ENCODE measurements around the gene SYNDIG1.

The SYNDIG1 gene

DNA sequence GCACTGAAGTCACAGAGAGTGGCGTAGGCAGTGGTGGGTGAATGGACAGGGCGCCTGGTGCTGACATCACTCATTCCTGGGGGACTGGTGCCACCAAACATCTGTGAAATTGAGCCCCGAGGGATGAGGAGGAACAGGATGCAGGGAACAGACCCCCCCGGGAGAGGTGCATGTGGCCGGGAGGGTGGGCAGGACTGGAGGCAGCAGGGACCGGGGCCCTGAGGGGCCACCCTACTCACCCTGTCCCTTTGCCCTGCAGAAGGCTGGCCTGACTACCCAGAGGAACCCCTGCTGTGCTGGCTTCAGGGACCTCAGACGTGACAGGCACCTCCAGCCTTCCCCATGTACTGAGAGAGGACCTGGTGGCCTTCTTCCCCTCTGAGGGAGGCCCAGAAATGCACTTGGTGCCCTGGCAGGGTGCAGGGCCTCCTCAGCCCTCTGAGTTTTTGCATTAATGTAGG, 25.1 kb downstream of the SYNDIG1 start:
- H3K27ac ChIP-seq = no peak overlapping the region
- no peaks in the 10 kb centered on the region for H3K36me3 ChIP-seq
- H3K9me3 ChIP-seq = no peaks in the 10 kb centered on the region
- no peaks in the 10 kb centered on the region for H3K4me1 ChIP-seq (ENCODE audit: control insufficient read depth in 1 of 2, insufficient read depth in 1 of 2, low read depth in 1 of 2, low read length in 1 of 2)
- H3K4me3 ChIP-seq (ENCODE audit: low read depth in 1 of 2, low read length in 1 of 2) = no peak overlapping the region
- TF ChIP-seq CTCF (IDR thresholded peaks at IDR 0.05) = no peak
- no peaks in the 10 kb centered on the region for H3K27me3 ChIP-seq

DNA sequence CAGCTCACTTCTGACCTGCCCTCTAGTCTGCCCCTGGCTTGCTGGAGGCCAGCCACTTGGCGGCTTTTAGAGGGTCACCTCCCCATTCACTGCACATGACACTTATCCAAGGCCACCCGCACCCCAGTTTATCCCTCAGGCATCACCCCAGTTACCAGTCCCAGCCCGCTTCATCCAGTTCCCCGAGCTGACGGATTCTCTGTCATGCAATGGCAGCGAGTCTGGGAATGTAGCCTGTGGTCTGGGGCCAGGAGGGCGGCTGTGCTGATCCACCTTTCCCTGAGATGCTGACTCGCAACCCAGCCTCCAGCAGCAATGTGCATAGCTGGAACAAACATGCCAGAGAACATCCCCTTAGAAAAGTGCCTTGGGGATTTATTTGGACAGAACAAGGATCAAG, 25.8 kb downstream of the SYNDIG1 start:
- Histone ChIP-seq H3K4me3 (ENCODE audit: low read depth in 1 of 2, low read length in 1 of 2) (no peak overlapping the region), H3K27me3 (no peaks in the 10 kb centered on the region), H3K36me3 (no peaks in the 10 kb centered on the region), H3K4me1 (ENCODE audit: control insufficient read depth in 1 of 2, insufficient read depth in 1 of 2, low read depth in 1 of 2, low read length in 1 of 2) (no peaks in the 10 kb centered on the region), H3K27ac (no peak overlapping the region), H3K9me3 (no peaks in the 10 kb centered on the region)
- TF ChIP-seq CTCF (IDR thresholded peaks at IDR 0.05) = no peak

DNA sequence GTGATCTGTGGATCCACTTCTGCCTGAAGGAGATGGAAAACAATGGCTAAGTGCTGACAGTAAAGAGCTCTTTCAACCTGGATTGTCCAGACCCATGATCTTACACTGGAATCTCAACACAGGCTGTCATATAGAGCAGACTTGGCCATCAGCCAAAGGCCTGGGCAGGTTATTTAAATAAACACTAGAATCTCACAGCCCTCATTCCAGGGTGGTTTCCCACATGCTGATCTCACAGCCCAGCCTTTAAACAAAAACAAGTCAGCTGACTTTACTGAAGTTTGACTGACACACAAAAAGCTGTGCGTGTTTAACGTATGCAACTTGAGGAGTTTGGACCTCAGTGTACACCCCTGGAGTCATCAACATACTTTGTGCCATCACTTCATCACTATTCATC, 28.4 kb downstream of the SYNDIG1 start:
- no peak overlapping the region for H3K4me3 ChIP-seq (ENCODE audit: low read depth in 1 of 2, low read length in 1 of 2)
- H3K9me3 ChIP-seq = no peaks in the 10 kb centered on the region
- no peaks in the 10 kb centered on the region for H3K27me3 ChIP-seq
- no peak overlapping the region for H3K27ac ChIP-seq
- no peak for TF ChIP-seq CTCF (IDR thresholded peaks at IDR 0.05)
- H3K4me1 ChIP-seq (ENCODE audit: control insufficient read depth in 1 of 2, insufficient read depth in 1 of 2, low read depth in 1 of 2, low read length in 1 of 2) = no peaks in the 10 kb centered on the region
- no peaks in the 10 kb centered on the region for H3K36me3 ChIP-seq

GRCh38 chr20:24498641-24499040, 29.2 kb downstream of the SYNDIG1 start:
- Histone ChIP-seq H3K4me1 (ENCODE audit: control insufficient read depth in 1 of 2, insufficient read depth in 1 of 2, low read depth in 1 of 2, low read length in 1 of 2) (no peaks in the 10 kb centered on the region), H3K27ac (no peak overlapping the region), H3K9me3 (no peaks in the 10 kb centered on the region), H3K36me3 (no peaks in the 10 kb centered on the region), H3K27me3 (no peaks in the 10 kb centered on the region), H3K4me3 (ENCODE audit: low read depth in 1 of 2, low read length in 1 of 2) (no peak overlapping the region)
- TF ChIP-seq CTCF (IDR thresholded peaks at IDR 0.05) = no peak

- Histone ChIP-seq H3K27me3 (no peaks in the 10 kb centered on the region), H3K4me3 (ENCODE audit: low read depth in 1 of 2, low read length in 1 of 2) (no peak overlapping the region), H3K27ac (no peak overlapping the region), H3K36me3 (no peaks in the 10 kb centered on the region), H3K9me3 (no peaks in the 10 kb centered on the region), H3K4me1 (ENCODE audit: control insufficient read depth in 1 of 2, insufficient read depth in 1 of 2, low read depth in 1 of 2, low read length in 1 of 2) (no peaks in the 10 kb centered on the region)
- no peak for TF ChIP-seq CTCF (IDR thresholded peaks at IDR 0.05)
These were observed 30.0 kb downstream of the SYNDIG1 start for GRCh38 chr20:24499472-24499871.

Data from neutrophil (primary cell).